ENCODE results near the gene ANLN. TPM values are rescaled to one million over a fixed set of nuclear protein-coding genes. Genes with fewer than 3 reads are reported as not detected.
A peak's percentile ranks its signal among the peaks of the same experiment; 100 is the strongest.

ANLN gene
- total RNA-seq, 4 donors from 2014 or later, result 0.73 to 1.8 (median 1.3) TPM

DNA sequence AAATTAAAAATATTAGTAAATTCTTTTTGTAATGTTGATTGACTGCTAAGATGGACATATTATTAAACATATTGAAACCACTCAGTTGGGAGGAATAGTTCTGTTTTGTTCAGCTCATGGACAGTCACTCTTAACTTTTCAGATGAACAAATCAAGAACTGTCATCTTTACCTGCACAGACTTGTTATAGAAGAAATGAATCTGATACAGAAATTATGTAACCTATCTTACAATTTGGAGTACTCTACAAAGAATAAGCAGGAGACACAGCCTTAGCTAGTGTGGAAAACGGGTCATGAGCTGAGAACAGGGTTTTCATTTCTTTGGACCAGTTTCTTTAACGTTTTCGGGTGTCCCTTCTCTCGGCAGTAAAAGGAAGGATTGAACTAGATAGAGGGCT lies 1.2 kb upstream of the ANLN start:
- DNase-seq (no peak), ATAC-seq (no peak)
- in situ Hi-C loops (cut with MboI; ENCODE audit: low sequenced_read_pairs in 4 of 4), result no loop called here
- Histone ChIP-seq H3K36me3 (no peaks in the 10 kb centered on the region), H3K27ac (peak overlapping the region; percentile 66 to 82 (median 69)), H3K4me3 (peak overlapping the region in 1 of 4 donors; percentile 71), H3K4me1 (peaks cover 14 to 19% of the 10 kb centered on the region in 2 donors), H3K9me3 (no peaks in the 10 kb centered on the region), H3K27me3 (no peaks in the 10 kb centered on the region)
- TF ChIP-seq POLR2A (IDR thresholded peaks at IDR 0.05), result no peak
- TF ChIP-seq, protein P1, sequence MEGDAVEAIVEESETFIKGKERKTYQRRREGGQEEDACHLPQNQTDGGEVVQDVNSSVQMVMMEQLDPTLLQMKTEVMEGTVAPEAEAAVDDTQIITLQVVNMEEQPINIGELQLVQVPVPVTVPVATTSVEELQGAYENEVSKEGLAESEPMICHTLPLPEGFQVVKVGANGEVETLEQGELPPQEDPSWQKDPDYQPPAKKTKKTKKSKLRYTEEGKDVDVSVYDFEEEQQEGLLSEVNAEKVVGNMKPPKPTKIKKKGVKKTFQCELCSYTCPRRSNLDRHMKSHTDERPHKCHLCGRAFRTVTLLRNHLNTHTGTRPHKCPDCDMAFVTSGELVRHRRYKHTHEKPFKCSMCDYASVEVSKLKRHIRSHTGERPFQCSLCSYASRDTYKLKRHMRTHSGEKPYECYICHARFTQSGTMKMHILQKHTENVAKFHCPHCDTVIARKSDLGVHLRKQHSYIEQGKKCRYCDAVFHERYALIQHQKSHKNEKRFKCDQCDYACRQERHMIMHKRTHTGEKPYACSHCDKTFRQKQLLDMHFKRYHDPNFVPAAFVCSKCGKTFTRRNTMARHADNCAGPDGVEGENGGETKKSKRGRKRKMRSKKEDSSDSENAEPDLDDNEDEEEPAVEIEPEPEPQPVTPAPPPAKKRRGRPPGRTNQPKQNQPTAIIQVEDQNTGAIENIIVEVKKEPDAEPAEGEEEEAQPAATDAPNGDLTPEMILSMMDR (IDR thresholded peaks at IDR 0.05 in 4 of 5, conservative IDR thresholded peaks at IDR 0.05 in 1 of 5), result no peak
- intact Hi-C loops (cut with DNase I; ENCODE audit: low total_unique reads), result loop anchor here (2.0 kb wide), 1 partner anchor 588 kb away; the partner anchor contains the start of gene SEPTIN7

DNA sequence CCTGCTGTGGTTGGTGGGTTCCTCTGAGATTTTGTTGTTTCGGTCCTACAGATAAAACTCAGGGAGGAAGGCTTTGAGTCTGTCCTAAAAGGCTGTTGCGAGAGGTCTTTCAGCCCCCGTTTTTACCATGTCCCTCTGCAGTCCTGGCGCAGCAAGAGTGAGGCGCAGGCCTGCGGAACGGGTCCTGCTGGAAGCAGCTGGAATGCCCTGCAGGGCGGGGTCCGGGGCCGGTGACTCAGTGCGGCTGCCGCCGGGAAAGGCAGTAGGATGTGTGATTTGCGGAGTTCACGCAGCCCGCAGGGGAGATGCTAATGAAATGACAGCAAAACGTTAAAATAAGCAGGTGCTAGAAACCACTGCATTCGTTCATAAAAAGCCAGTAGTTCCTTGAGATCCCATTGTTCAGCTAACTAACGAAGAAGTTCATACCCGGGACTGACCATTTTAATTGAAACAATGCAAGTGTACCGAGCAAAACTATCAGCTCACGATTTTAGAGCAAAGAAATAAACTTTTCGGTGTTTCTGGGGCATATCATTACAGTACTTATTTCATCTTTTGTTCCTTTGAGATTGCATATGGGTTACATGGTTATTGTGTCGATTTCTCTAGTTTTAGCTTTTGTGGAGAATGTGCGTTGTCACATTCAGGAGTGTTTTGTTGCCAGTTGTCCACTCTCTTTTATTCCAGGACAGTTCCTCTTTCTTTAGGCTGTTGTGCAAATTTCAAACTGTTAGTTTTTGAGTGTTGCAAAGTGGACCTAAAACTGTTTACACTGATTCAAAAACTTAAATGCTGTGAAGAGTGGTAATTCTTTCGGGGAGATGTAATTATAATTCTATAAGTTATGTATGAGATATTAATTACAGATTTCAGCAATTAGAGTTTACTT lies 783 bp downstream of the ANLN start:
- no peaks in the 10 kb centered on the region for H3K27me3 ChIP-seq
- peaks cover 14 to 19% of the 10 kb centered on the region in 2 donors for H3K4me1 ChIP-seq
- intact Hi-C loops (cut with DNase I; ENCODE audit: low total_unique reads), result no loop called here
- DNase-seq, result no peak
- TF ChIP-seq, protein P1 (IDR thresholded peaks at IDR 0.05 in 4 of 5, conservative IDR thresholded peaks at IDR 0.05 in 1 of 5), result no peak
- no peak for TF ChIP-seq POLR2A (IDR thresholded peaks at IDR 0.05)
- no peaks in the 10 kb centered on the region for H3K9me3 ChIP-seq
- in situ Hi-C loops (cut with MboI; ENCODE audit: low sequenced_read_pairs in 4 of 4), result no loop called here
- peak overlapping the region; percentile 58 to 77 (median 65) for H3K4me3 ChIP-seq
- peak overlapping the region in 2 of 4 donors; percentile 4 to 69 for H3K27ac ChIP-seq
- no peaks in the 10 kb centered on the region for H3K36me3 ChIP-seq
- peak; percentile 9 to 20 for ATAC-seq

DNA sequence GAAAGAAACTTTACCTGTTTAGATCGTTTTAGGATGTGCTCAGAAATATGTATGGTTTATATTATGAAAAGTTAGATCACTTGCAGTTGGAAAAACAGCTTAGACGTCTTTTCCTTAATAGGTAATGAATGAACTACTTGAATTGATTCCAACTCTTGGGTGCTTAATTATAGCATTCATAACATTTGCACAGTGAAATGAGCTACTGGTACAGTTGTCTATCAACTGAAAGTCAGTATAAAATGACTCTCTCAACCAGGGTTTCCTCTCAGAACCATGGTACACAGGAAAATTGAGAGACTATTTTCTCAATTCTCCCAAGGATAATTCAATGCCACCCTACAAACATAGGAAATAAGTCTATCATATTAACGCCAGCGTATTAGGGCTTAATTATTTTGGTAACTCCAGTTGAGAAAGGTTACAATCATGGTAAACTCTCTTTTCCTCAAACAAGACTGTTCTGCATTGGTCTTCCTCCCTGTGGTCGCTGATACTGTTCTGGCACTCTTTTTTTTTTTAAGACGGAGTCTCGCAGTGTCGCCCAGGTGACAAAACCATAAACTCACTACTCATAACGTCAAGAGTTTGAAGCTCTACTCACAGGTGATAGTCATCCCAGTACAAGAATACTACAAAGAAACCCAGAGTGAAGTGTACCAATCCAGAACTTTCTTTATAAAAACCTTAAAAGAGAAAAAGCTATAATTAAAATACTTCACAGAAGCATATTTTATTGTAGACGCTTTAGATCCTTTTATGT lies 2.0 kb downstream of the ANLN start:
- no peak for TF ChIP-seq POLR2A (IDR thresholded peaks at IDR 0.05)
- TF ChIP-seq, protein P1 (IDR thresholded peaks at IDR 0.05 in 4 of 5, conservative IDR thresholded peaks at IDR 0.05 in 1 of 5), result no peak
- Histone ChIP-seq H3K4me3 (no peak overlapping the region), H3K27ac (no peak overlapping the region), H3K27me3 (no peaks in the 10 kb centered on the region), H3K4me1 (peaks cover 14 to 19% of the 10 kb centered on the region in 2 donors), H3K36me3 (no peaks in the 10 kb centered on the region), H3K9me3 (no peaks in the 10 kb centered on the region)
- intact Hi-C loops (cut with DNase I; ENCODE audit: low total_unique reads) (no loop called here), in situ Hi-C loops (cut with MboI; ENCODE audit: low sequenced_read_pairs in 4 of 4) (no loop called here)
- DNase-seq (no peak), ATAC-seq (no peak)

DNA sequence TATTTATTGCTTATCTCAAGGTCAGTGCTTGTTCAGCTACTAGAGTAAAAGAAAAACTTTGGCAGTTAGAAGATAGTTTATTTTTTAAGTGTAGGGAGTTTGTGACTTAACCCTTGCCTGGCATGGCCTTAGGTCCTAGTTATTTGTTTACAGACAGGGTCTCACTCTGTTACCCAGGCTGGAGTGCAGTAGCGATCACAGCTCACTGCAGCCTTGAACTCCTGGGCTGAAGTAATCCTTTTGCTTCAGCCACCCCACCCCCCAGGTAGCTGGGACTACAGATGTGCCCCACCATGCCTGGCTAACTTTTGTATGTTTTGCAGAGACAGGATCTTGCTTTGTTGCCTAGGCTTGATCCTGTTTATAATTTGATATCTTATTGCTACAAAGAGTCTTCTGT lies 4.2 kb downstream of the ANLN start:
- Histone ChIP-seq H3K9me3 (no peaks in the 10 kb centered on the region), H3K36me3 (no peaks in the 10 kb centered on the region), H3K27ac (no peak overlapping the region), H3K4me1 (peaks cover 12 to 16% of the 10 kb centered on the region in 2 donors), H3K4me3 (no peak overlapping the region), H3K27me3 (no peaks in the 10 kb centered on the region)
- DNase-seq (no peak), ATAC-seq (no peak)
- in situ Hi-C loops (cut with MboI; ENCODE audit: low sequenced_read_pairs in 4 of 4) (no loop called here), intact Hi-C loops (cut with DNase I; ENCODE audit: low total_unique reads) (no loop called here)
- TF ChIP-seq, protein P1 (IDR thresholded peaks at IDR 0.05 in 4 of 5, conservative IDR thresholded peaks at IDR 0.05 in 1 of 5), result no peak
- no peak for TF ChIP-seq POLR2A (IDR thresholded peaks at IDR 0.05)
